HG02571 (cell line): ENCODE measurements around the gene UGDH.
"Not testable (repeated sequence)": the region's sequence is repeated elsewhere in the genome, so short reads cannot be mapped to it uniquely, and the experiment has no call there.

Experiments used
- ATAC-seq: cut with Tn5 transposase; IDR thresholded peaks from one replicate; pipeline ENCODE4 v1.9.1; 2021; ENCODE audit warnings: mild to moderate bottlenecking, moderate library complexity; ENCODE audit not compliant: unreplicated experiment

UGDH gene

GRCh38 chr4:39529534-39529933 lies 2.3 kb upstream of the UGDH start:
- no peak for ATAC-seq

GRCh38 chr4:39528061-39528465 lies 824 bp upstream of the UGDH start:
- ATAC-seq, result no peak

GRCh38 chr4:39526765-39527295 lies 409 bp downstream of the UGDH start:
- peak; percentile 17 for ATAC-seq

GRCh38 chr4:39525822-39526690 lies 1.2 kb downstream of the UGDH start:
- ATAC-seq, result no peak

GRCh38 chr4:39524161-39524957 lies 2.9 kb downstream of the UGDH start:
- no peak for ATAC-seq

GRCh38 chr4:39522068-39522467 lies 5.2 kb downstream of the UGDH start:
- ATAC-seq, result no peak

- no peak for ATAC-seq
Observed at GRCh38 chr4:39521253-39521919, 5.9 kb downstream of the UGDH start.

GRCh38 chr4:39518484-39518883 lies 8.8 kb downstream of the UGDH start:
- no peak for ATAC-seq

GRCh38 chr4:39516407-39516966 lies 10.8 kb downstream of the UGDH start:
- ATAC-seq, result no peak

- not testable (repeated sequence) for ATAC-seq
Observed at GRCh38 chr4:39515669-39516401, 11.4 kb downstream of the UGDH start.

- no peak for ATAC-seq
Observed at GRCh38 chr4:39514888-39515401, 12.3 kb downstream of the UGDH start.

- ATAC-seq, result not testable (repeated sequence)
Observed at GRCh38 chr4:39514266-39514665, 13.0 kb downstream of the UGDH start.

GRCh38 chr4:39510348-39510929 lies 16.8 kb downstream of the UGDH start:
- ATAC-seq, result no peak

- ATAC-seq, result no peak
Observed at GRCh38 chr4:39505581-39505980, 21.7 kb downstream of the UGDH start.

GRCh38 chr4:39504538-39504937 lies 22.7 kb downstream of the UGDH start:
- ATAC-seq, result no peak

- not testable (repeated sequence) for ATAC-seq
Observed at GRCh38 chr4:39502664-39503035, 24.6 kb downstream of the UGDH start.

GRCh38 chr4:39502019-39502663 lies 25.1 kb downstream of the UGDH start:
- ATAC-seq, result no peak

- no peak for ATAC-seq
Observed at GRCh38 chr4:39498727-39499020, 28.6 kb downstream of the UGDH start.
